GM21381 (cell line): Measurements from ENCODE around the gene ENG.
A peak's percentile ranks its signal among the peaks of the same experiment; 100 is the strongest.

Experiments
- ATAC-seq: cut with Tn5 transposase; IDR thresholded peaks from one replicate; pipeline ENCODE4 v1.9.1; 2021; ENCODE audit warnings: mild to moderate bottlenecking, moderate library complexity; ENCODE audit not compliant: unreplicated experiment

Gene ENG

GRCh38 chr9:127778280-127779135 lies 76.0 kb downstream of the ENG start, which contains the start of gene SH2D3C:
Gene SH2D3C (minus strand): TSS chr9:127778666. CDS start chr9:127778627, 39 bp downstream.
- peak; percentile 34 for ATAC-seq

GRCh38 chr9:127777368-127777980 lies 77.0 kb downstream of the ENG start:
- ATAC-seq = no peak

GRCh38 chr9:127776924-127777289 lies 77.6 kb downstream of the ENG start:
- no peak for ATAC-seq

GRCh38 chr9:127776195-127776923 lies 78.1 kb downstream of the ENG start:
- no peak for ATAC-seq

GRCh38 chr9:127773981-127774380 lies 80.5 kb downstream of the ENG start:
- ATAC-seq = no peak

- no peak for ATAC-seq
Observed at GRCh38 chr9:127773272-127773671, 81.2 kb downstream of the ENG start.

GRCh38 chr9:127772603-127773002 lies 81.9 kb downstream of the ENG start:
- ATAC-seq = no peak

- ATAC-seq = no peak
Observed at GRCh38 chr9:127771570-127772189, 82.8 kb downstream of the ENG start.

GRCh38 chr9:127770905-127771569 lies 83.4 kb downstream of the ENG start:
- ATAC-seq = peak; percentile 86

GRCh38 chr9:127770583-127770904 lies 83.9 kb downstream of the ENG start:
- ATAC-seq = no peak

- ATAC-seq = no peak
Observed at GRCh38 chr9:127769929-127770582, 84.4 kb downstream of the ENG start.

GRCh38 chr9:127769101-127769500 lies 85.4 kb downstream of the ENG start:
- no peak for ATAC-seq

- no peak for ATAC-seq
Observed at GRCh38 chr9:127768698-127769097, 85.8 kb downstream of the ENG start.

GRCh38 chr9:127767909-127768331 lies 86.5 kb downstream of the ENG start:
- no peak for ATAC-seq

- no peak for ATAC-seq
Observed at GRCh38 chr9:127767410-127767809, 87.0 kb downstream of the ENG start.

- no peak for ATAC-seq
Observed at GRCh38 chr9:127765418-127765817, 89.0 kb downstream of the ENG start.
